Stimulated activated CD4-positive, alpha-beta T cell treated with anti-CD3 and anti-CD28 coated beads, Interleukin-12 subunit alpha, Interleukin-12 subunit beta, amount 100 ng/mL, for 24 hours (primary cell): ENCODE measurements around the gene SRL.

Experiments used
- DNase-seq, 2 experiments: peaks; one replicate each; pipeline ENCODE4 v3.0.0-alpha.2; 2020; ENCODE audit warnings: low read depth in 2 of 2

Gene SRL

DNA sequence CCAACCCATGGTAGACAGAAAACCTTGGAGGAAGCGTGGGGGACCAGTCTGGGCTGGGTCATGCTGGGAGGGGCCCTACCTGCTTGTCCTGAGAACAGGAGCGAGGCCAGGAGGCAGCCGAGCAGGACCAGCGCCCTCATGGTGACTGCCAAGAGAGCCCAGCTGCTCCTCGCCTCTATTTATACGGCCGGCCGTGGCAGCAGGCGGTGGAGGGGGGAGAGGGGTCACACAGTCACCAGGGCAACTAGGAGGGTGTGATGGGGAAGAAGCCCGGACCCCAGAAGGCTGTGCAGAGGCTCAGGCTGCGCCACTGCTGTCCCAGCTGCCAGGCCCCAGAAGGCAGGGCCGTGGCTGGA is at the start of gene SRL:
Gene SRL, minus strand, starts transcription at position 153 of the 356 bp plus-strand sequence. Its CDS starts 13 bp downstream, at position 140.
- DNase-seq, result no peak

DNA sequence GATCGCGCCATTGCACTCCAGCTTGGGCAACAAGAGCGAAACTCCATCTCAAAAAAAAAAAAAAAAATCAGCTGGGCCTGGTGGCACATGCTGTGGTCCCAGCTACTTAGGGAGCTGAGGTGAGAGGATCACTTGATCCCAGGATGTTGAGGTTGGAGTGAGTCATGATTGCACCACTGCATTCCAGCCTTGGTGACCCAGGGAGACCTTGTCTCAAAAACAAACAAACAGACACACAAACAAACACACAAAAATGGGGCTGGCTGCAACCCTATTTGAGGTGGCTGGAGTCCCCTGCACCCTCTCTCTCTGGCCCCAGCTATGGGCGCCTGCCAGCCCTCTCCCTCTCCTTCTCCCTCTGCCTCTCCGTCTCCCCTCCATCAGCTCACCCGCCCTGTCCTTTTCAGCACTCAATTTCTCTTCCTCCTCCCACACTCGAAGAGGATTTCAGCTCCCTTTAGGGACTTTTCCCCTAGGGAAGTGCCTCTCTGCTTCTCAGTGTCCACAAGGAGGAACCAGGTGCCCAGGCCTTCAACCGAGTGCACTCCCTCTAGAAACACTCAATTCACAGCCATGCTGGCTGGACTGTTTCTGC is 48.5 kb upstream of the SRL start:
- DNase-seq, result no peak

GRCh38 chr16:4288148-4288921 is 46.5 kb upstream of the SRL start:
- DNase-seq, result peak; percentile 51 to 80

DNA sequence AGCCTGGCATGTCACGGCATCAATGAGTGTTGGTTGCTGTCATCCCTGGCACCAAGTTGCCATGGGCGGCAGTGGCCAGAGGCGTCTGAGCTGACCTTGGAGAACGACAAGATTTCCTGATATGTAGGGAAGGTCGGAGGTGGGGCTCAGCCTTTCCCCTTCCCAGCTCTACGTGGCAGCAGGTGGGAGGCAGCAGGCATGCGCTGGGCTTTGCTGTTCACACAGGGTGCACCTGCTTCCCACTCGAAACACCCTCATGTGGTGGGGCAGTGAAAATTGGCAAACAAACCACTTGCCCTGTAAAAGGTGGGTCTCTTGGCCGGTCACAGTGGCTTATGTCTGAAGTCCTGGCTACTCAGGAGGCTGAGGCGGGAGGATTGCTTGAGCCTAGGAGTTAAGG is 43.3 kb upstream of the SRL start:
- no peak for DNase-seq

DNA sequence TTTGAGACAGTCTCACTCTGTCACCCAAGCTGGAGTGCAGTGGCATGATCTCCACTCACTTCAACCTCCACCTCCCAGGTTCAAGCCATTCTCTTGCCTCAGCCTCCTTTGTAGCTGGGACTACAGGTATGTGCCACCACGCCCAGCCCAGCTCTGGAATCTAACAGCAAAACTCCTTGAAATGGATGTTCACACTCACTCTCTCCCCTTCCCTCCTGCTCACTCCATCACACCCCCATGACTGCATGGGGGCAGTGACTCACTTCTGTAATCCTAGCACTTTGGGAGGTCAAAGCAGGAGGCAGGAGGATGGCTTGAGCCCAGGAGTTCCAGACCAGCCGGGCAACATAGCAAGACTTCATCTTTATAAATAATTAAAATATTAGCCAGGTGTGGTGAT is 42.1 kb upstream of the SRL start:
- DNase-seq, result no peak

DNA sequence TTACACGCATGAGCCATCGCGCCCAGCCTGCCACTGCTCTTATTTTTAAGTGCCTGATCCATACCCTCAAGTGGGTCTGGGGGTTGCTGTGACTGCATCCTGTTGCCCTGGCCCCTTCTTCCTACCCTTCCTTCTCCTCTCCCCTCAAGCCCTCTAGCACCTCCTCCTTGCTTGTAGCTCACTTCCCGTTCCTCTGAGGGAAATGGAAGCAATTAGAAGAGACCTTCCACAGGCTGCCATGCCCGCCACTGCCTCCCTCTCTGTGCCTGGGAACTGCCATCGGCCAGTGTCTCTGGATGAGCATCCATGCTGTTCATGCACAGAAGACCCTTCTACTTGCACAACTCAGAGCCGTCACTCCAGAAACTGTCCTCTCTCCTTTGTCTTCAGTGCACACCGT is 41.6 kb upstream of the SRL start:
- DNase-seq, result no peak

DNA sequence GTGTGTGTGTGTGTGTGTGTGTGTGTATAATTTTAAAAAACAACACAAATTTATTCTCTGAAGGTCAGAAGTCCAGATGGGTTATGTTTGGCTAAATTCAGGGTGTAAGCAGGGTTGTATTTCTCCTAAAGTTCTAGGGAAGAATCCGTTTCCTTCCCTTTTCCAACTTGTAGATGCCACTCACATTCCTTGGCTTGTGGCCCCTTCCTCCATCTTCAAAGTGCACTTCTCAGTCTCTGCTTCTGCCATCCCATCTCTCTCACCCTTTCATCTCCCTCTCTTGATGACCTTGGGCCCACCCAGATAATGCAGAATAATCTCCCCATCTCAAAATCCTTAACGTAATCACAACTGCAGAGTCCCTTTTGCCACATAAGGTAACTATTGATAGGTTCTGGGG is 38.7 kb upstream of the SRL start:
- no peak for DNase-seq

GRCh38 chr16:4277987-4278513 is 36.2 kb upstream of the SRL start:
- DNase-seq, result no peak

GRCh38 chr16:4275861-4276260 is 34.0 kb upstream of the SRL start:
- no peak for DNase-seq

- DNase-seq, result peak in 1 of 2 experiments; percentile 54
Observed at GRCh38 chr16:4273858-4274311, 32.0 kb upstream of the SRL start.

DNA sequence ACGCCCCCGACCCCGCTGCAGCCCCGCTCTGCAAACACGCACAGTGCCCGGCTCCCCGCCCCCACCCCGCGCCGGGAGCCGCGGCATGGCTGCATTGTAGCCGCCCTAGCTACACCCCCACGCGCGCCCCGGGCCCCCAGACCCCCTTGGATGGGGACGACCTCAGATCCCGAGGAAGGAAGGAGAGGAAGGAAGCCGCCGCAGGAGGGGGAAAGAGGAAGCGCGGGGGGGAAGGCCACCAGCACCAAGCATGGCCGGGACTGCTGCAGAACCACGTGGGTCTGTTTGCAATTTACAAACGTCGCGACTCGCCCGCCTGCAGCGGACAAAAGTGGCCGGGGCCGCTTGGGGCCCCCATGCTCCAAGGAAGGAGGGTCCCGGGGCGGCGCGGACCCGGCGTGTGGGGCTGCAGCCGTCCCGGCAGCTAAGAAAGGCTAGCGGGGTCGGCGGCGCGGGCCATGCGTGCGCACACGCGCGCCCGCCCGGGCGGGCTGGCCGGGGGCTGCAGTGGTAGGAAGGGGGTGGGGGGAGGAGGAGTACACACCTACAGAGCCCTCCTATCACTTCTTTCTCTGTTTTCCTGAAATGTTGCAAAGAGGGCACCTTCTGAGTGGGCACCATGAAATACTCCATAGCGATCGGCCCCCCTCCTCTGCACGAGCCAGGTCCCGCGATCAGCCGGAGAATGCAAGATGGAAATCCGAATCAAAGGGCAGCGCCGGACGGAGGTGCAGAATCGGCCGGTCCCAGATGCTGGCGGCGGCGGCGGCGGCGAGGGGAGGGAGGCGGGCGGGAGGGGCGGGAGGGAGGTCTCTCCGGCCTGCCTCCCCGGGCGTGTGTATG is 30.5 kb upstream of the SRL start:
- DNase-seq, result no peak

GRCh38 chr16:4271176-4272113 is 29.6 kb upstream of the SRL start:
- DNase-seq, result peak; percentile 81 to 82

- DNase-seq, result no peak
Observed at GRCh38 chr16:4270595-4270994, 28.7 kb upstream of the SRL start.

DNA sequence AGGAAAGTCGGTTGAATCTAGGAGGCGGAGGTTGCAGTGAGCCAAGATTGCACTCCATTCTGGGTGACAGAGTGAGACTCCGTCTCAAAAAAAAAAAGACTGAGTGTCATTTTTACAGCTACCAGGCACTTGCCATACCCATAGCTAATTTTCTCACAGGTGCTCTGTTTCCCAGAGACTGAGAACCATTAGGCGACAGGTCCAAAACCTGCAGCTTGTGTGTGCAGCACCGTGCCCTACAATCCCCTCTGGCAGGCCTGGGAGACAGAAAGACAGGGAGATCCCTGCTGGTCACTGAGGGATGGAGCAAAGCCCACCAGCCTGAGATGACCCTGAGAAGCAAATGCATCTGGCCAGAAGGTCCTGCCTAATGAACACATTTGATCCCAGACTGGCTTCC is 28.2 kb upstream of the SRL start:
- no peak for DNase-seq

GRCh38 chr16:4266372-4266771 is 24.5 kb upstream of the SRL start:
- DNase-seq, result no peak

GRCh38 chr16:4265676-4266075 is 23.8 kb upstream of the SRL start:
- no peak for DNase-seq

DNA sequence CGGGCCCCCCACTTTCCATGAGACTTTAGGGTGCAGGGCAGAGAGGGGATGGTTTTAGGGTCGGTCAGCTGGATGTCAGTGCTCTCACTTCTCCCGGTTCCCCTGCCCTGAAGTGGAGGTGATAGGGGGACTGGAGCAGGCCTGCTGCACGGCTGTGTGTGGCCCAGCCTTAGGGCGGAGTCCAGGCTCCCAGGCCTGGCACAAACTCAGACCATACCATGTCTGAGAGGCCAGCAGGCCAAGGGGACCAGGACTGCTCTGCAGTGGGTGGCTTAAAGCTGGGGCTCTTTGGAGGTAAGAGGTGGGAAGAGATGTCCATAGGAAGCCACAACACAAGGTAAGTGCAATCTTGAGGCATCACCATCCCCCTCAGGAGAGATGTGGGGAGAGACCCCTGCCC is 22.7 kb upstream of the SRL start:
- DNase-seq, result no peak

- DNase-seq, result no peak
Observed at GRCh38 chr16:4263504-4264436, 21.9 kb upstream of the SRL start.

DNA sequence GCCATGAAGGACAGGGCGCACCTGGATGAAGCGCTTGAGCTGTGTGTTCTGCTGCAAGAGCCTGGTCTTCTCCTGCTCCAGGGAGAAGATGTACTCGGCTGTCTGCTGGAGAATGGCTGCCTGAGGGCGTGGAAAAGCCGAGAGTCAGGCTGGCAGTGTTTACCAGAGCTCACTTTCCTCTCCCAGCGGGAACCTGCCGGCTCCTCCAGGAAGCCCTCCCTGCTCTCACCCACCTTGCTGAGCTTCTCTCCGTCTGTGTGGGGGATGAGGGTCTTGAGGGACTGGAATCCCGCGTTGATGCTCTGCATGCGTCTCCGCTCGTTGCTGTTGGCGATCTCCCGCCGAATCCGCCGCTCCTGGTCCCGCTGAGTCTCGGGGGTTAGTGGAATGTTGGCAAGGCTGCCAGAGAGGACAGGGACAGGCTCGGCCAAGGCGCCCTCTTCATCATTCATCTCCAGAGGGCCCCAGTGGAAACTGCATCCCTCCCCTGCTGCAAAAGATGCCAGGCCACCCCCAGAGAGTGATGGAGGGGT is 20.5 kb upstream of the SRL start:
- no peak for DNase-seq
